ENCODE results near the gene CHFR.

- TF ChIP-seq CTCF (conservative IDR thresholded peaks at IDR 0.05; ENCODE audit: low read length) (no peak), EZH2phosphoT487 (IDR thresholded peaks at IDR 0.05; ENCODE audit: borderline replicate concordance) (no peak)
Measured at GRCh38 chr12:132869551-132869950, 17.9 kb downstream of the CHFR start.

Measured in Loucy (cell line).